ENCODE data around the gene SPEM3.

- no peak for TF ChIP-seq POLR2A (IDR thresholded peaks at IDR 0.05)
- TF ChIP-seq, protein P1, sequence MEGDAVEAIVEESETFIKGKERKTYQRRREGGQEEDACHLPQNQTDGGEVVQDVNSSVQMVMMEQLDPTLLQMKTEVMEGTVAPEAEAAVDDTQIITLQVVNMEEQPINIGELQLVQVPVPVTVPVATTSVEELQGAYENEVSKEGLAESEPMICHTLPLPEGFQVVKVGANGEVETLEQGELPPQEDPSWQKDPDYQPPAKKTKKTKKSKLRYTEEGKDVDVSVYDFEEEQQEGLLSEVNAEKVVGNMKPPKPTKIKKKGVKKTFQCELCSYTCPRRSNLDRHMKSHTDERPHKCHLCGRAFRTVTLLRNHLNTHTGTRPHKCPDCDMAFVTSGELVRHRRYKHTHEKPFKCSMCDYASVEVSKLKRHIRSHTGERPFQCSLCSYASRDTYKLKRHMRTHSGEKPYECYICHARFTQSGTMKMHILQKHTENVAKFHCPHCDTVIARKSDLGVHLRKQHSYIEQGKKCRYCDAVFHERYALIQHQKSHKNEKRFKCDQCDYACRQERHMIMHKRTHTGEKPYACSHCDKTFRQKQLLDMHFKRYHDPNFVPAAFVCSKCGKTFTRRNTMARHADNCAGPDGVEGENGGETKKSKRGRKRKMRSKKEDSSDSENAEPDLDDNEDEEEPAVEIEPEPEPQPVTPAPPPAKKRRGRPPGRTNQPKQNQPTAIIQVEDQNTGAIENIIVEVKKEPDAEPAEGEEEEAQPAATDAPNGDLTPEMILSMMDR (IDR thresholded peaks at IDR 0.05) = no peak
Measured at GRCh38 chr17:7459961-7460545, 31.4 kb downstream of the SPEM3 start.
